ENCODE data around the gene GNG14.

DNA sequence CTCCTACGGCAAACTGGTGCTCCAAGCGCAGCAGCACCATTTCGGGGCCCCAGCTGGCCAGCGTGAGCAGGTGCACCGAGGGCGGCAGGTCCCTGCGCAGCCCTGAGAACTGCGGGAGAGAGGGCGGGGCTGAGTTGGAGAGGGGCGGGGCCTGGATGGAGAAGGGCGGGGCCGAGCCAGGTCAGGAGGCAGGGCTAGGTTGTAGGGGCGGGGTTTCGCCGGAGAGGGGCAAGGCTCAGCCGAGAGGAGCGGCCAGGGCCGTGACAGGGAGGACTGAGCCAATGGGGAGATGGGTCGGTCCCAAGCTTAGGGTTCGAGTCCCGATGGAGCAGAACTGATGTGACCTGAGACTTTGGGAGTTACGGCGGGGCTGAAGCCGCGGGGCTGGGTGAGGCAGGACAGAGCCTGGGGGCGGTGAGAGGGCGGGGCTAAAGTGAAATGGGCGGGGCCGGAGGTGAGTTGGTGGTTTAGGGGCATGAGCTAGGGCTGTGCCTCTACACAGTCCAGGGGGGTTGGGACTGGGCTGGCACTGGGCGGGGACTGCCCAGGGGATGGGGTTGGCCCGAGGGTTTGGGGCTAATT lies 40.2 kb upstream of the GNG14 start:
- TF ChIP-seq, protein P1, sequence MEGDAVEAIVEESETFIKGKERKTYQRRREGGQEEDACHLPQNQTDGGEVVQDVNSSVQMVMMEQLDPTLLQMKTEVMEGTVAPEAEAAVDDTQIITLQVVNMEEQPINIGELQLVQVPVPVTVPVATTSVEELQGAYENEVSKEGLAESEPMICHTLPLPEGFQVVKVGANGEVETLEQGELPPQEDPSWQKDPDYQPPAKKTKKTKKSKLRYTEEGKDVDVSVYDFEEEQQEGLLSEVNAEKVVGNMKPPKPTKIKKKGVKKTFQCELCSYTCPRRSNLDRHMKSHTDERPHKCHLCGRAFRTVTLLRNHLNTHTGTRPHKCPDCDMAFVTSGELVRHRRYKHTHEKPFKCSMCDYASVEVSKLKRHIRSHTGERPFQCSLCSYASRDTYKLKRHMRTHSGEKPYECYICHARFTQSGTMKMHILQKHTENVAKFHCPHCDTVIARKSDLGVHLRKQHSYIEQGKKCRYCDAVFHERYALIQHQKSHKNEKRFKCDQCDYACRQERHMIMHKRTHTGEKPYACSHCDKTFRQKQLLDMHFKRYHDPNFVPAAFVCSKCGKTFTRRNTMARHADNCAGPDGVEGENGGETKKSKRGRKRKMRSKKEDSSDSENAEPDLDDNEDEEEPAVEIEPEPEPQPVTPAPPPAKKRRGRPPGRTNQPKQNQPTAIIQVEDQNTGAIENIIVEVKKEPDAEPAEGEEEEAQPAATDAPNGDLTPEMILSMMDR (IDR thresholded peaks at IDR 0.05; ENCODE audit: insufficient read depth, low read length), result no peak
- TF ChIP-seq GABPA (IDR thresholded peaks at IDR 0.05; ENCODE audit: low read depth), result no peak
- 0 out of 2 replicates have a peak, but pooled peaks have one; percentile 25 for TF ChIP-seq POLR2AphosphoS5 (IDR thresholded peaks at IDR 0.05; ENCODE audit: low read depth)
- TF ChIP-seq, protein P2, sequence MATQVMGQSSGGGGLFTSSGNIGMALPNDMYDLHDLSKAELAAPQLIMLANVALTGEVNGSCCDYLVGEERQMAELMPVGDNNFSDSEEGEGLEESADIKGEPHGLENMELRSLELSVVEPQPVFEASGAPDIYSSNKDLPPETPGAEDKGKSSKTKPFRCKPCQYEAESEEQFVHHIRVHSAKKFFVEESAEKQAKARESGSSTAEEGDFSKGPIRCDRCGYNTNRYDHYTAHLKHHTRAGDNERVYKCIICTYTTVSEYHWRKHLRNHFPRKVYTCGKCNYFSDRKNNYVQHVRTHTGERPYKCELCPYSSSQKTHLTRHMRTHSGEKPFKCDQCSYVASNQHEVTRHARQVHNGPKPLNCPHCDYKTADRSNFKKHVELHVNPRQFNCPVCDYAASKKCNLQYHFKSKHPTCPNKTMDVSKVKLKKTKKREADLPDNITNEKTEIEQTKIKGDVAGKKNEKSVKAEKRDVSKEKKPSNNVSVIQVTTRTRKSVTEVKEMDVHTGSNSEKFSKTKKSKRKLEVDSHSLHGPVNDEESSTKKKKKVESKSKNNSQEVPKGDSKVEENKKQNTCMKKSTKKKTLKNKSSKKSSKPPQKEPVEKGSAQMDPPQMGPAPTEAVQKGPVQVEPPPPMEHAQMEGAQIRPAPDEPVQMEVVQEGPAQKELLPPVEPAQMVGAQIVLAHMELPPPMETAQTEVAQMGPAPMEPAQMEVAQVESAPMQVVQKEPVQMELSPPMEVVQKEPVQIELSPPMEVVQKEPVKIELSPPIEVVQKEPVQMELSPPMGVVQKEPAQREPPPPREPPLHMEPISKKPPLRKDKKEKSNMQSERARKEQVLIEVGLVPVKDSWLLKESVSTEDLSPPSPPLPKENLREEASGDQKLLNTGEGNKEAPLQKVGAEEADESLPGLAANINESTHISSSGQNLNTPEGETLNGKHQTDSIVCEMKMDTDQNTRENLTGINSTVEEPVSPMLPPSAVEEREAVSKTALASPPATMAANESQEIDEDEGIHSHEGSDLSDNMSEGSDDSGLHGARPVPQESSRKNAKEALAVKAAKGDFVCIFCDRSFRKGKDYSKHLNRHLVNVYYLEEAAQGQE (IDR thresholded peaks at IDR 0.05; ENCODE audit: insufficient replicate concordance, low read depth), result no peak
- TF ChIP-seq SPI1 (IDR thresholded peaks at IDR 0.05; ENCODE audit: borderline replicate concordance, low read depth), result no peak

All from HL-60 (cell line).